Testis (tissue), 2 donors: ENCODE measurements around the gene MN1.

Experiments used
- POLR2A ChIP-seq: fragments of 450-650 bp; IDR thresholded peaks from one replicate; pipeline ENCODE4 v1.6.1; 2017; ENCODE audit warnings: antibody characterized with exemption, mild to moderate bottlenecking, moderate library complexity
- TF ChIP-seq, protein P1 (sequence below), 3 experiments: fragments of 450-650 bp in 2 of 3; fragments of 200-600 bp in 1 of 3; sonication (generic) in 1 of 3; IDR thresholded peaks; one replicate each; pipeline ENCODE4 v1.5.1; 2016 to 2019; ENCODE audit warnings: antibody characterized with exemption in 3 of 3, mild to moderate bottlenecking in 2 of 3, moderate library complexity in 1 of 3

- TF ChIP-seq, protein P1, sequence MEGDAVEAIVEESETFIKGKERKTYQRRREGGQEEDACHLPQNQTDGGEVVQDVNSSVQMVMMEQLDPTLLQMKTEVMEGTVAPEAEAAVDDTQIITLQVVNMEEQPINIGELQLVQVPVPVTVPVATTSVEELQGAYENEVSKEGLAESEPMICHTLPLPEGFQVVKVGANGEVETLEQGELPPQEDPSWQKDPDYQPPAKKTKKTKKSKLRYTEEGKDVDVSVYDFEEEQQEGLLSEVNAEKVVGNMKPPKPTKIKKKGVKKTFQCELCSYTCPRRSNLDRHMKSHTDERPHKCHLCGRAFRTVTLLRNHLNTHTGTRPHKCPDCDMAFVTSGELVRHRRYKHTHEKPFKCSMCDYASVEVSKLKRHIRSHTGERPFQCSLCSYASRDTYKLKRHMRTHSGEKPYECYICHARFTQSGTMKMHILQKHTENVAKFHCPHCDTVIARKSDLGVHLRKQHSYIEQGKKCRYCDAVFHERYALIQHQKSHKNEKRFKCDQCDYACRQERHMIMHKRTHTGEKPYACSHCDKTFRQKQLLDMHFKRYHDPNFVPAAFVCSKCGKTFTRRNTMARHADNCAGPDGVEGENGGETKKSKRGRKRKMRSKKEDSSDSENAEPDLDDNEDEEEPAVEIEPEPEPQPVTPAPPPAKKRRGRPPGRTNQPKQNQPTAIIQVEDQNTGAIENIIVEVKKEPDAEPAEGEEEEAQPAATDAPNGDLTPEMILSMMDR (IDR thresholded peaks at IDR 0.05): no peak
- TF ChIP-seq POLR2A: no peak
Measured at GRCh38 chr22:27705408-27706080, 96.0 kb downstream of the MN1 start.
